Measurements from ENCODE around the gene FILIP1.

The FILIP1 gene

GRCh38 chr6:75492386-75493153 is 1.0 kb downstream of the FILIP1 start:
- no peak for DNase-seq (ENCODE audit: low spot score)

GRCh38 chr6:75491291-75491690 is 2.3 kb downstream of the FILIP1 start:
- no peak for DNase-seq (ENCODE audit: low spot score)

GRCh38 chr6:75490706-75491105 is 2.9 kb downstream of the FILIP1 start:
- DNase-seq (ENCODE audit: low spot score) = no peak

DNA sequence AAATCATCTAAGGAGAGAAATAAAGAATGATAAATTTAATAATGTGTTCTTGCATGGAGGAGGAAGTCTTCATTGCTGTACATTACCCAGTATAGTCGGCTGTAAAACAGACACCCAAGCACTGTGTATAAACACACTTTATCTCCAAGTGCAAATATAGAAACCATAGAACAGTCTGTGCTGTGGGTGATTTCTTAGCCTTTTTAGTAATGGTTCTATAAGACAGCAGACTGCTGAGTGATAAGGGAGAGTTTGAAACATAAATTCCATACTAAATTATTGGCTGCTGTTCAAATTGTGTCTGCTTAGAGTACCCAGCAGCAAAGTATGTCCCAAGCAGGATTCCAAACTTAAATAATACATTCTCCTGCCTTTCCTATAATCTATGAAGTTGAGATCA is 4.6 kb downstream of the FILIP1 start:
- DNase-seq (ENCODE audit: low spot score) = no peak

- no peak for DNase-seq (ENCODE audit: low spot score)
Measured at GRCh38 chr6:75488033-75488432, 5.6 kb downstream of the FILIP1 start.

- DNase-seq (ENCODE audit: low spot score) = no peak
Measured at GRCh38 chr6:75486850-75487518, 6.6 kb downstream of the FILIP1 start.

DNA sequence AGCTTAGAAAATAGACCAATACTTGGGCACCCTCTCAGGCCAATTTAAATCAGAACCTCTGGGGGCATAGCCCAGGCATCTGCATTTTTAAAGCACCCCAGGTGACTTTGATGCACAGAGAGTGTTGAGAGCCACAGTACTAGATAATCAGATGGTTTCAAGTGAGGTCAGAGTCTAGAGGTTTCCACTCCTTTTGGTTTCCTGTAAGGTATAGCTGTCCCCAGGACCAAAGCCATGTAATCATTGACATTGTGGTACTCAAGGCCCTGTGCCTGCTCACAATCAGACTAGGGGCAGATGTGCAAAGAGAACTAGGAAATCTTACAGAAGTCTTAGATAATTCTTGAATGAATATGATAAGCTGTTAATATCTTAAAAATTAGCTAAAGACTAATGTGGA is 9.1 kb downstream of the FILIP1 start:
- DNase-seq (ENCODE audit: low spot score) = no peak

GRCh38 chr6:75483136-75483952 is 10.3 kb downstream of the FILIP1 start:
- DNase-seq (ENCODE audit: low spot score) = no peak

GRCh38 chr6:75481936-75482593 is 11.5 kb downstream of the FILIP1 start:
- no peak for DNase-seq (ENCODE audit: low spot score)

DNA sequence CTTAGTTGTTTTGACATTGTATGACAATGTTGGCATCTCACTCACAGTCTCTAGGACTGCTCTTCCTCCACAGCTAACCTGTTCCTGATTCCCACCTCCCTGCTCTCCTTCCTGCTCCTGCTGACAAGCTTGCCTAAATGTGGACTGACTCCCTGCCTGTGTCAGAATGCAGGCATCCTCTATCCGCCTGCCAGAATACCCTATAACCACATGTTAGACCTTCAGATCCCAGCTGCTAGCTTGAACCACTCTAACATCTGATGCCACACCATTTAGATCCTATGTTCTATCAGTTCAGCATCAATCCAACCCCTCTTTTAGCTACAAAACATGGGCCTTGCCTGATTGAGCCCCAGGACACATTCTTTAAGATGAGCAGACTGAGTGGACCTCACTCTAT is 12.2 kb downstream of the FILIP1 start:
- DNase-seq (ENCODE audit: low spot score) = no peak

DNA sequence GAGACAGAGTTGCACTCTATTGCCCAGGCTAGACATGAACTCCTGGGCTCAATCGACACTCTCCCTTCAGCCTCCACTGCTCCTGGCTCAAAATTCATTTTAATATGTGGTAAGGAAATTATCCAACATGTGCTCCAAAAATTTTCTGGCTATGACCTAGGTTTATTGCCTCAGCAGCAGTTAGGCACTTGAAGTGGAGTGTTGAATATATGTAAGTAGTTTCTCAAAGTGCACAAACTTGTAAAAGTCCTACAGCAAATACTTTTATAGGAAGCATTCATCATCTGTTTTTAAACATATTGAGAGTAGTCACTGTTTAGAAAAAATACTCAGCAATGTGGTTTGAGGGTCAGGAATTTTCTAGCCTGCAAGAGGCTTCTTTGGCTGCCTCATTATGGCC is 13.2 kb downstream of the FILIP1 start:
- DNase-seq (ENCODE audit: low spot score) = no peak

GRCh38 chr6:75479712-75480111 is 13.9 kb downstream of the FILIP1 start:
- no peak for DNase-seq (ENCODE audit: low spot score)

DNA sequence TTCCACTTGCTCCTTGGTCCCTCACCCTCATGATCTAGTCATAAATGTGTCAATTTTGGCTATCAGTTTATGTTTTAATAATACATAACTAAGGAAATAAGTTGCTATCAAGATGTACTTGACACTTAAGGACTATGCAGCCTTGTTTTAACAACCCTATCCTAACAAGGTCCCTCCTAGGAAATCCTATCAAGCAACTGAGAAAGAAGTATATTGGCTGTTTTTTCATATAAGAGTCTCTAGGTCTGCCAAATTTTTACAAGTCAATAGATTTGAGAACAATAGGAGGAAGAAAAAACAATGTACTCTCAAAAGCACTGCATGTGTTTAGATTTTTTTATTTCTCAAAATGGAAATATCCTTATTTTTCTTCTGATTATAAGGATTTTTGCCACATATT is 14.7 kb downstream of the FILIP1 start:
- DNase-seq (ENCODE audit: low spot score) = no peak

GRCh38 chr6:75472885-75473284 is 20.7 kb downstream of the FILIP1 start:
- DNase-seq (ENCODE audit: low spot score) = no peak

DNA sequence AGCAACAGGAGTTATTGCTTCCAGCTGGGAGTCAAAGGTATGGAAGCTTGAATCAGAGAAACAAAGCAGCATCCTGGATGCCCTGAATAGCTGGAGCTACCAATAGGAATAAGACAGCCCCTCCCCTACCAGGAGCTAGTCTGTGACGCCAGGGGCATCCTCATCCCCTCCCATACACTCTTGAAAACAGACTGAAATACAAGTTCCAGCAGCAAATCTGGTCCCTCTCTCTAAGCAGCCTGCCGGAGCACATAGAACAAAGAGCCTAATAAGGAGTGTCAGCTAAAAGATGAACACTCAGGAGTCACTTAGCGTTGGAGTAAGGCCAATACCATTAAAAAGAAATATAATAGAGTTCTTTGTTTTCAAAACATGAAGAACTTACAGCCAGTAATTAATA is 25.6 kb downstream of the FILIP1 start:
- DNase-seq (ENCODE audit: low spot score) = no peak

DNA sequence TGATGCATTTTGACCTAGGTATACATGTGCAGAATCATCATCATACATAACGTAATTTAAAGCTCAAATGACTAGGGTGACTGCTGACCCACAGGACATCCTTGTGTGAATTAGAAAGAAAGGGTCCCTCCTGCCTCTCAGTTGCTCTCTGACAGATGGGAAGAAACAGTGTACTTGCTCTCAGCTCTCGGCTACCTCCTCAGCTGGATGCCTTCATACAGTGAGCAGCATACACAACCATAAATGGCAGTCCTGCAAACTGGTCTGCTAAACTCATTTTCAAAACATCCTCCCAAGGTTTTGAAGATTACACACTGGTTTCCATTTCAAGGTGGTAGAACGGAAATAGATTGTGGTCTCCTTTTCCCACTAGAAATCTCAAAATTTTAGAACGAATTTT is 26.3 kb downstream of the FILIP1 start:
- DNase-seq (ENCODE audit: low spot score) = no peak

GRCh38 chr6:75466636-75467035 is 27.0 kb downstream of the FILIP1 start:
- DNase-seq (ENCODE audit: low spot score) = no peak

GRCh38 chr6:75463908-75464307 is 29.7 kb downstream of the FILIP1 start:
- DNase-seq (ENCODE audit: low spot score) = no peak

DNA sequence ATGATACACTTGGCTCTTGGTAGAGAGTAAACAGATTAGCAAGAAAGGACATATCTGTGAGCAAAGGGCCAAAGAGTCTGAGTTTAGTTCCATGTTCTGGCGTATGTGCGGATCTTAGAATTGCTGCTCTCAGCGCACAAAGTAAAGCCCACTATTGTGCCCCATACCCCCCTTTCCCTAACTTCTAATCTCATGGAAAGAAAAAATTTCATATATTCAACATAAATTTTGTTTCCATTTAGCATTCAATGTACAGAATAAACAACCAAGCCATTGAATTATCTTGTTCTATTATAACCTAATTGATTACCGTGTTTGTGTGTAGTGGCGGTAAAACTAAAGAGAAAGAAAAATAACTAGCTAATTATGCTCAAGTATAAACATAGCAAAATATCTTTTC is 30.5 kb downstream of the FILIP1 start:
- no peak for DNase-seq (ENCODE audit: low spot score)

DNA sequence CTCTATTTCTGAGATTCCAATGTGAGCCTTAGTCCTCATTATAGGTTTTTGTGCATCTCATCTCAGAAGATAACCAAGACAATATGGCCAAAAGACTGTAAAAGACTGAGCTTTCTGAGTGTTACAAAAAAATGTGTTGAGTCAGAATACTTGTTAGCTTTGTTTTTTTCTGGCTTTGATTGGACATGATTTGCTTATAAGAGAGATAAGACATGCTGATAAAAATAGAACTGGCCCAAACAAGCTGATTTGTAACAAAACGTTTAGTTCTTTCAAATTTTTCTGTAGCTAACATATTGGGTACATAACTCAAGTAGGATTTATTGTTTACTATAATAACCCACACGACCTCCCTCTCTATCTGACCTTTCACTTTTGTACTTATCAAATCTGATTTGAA is 32.9 kb downstream of the FILIP1 start:
- no peak for DNase-seq (ENCODE audit: low spot score)

DNA sequence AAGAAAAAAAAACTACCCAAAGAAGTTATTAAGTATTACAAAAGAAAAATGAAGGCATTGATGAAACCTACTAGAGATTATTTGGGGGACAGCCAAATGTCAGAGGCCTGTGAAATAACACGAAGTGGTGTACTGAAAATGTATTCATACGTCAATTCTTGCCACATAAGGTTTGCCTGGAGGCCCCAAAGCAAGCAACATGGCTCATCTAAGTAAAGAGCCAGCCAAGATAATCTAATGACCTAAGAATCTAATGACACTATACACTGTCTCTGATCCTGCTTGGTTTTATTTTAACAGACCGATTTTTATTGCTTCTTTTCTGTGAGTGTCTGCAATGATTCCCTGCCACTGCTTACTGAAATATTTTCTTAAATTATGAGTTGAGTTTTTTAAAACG is 34.7 kb downstream of the FILIP1 start:
- DNase-seq (ENCODE audit: low spot score) = no peak

DNA sequence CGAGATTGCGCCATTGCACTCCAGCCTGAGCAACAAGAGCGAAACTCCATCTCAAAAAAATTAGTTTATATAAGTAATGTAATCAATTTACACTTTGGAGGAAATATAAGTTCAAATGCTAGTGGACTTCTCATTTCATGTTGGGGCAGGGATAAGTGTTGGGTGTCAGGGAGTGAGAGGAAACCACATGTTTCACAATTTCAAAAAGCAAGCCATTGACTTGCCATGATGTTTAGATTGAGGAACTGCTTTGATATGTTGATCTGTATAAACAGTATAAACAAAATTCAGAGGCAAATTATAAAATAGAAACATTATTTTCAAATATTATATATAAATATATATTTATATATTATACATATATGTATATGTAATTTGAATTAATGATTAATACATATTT is 42.7 kb downstream of the FILIP1 start:
- no peak for DNase-seq (ENCODE audit: low spot score)
